Naive thymus-derived CD4-positive, alpha-beta T cell (primary cell): ENCODE results near the gene AFG3L2. TPM values are rescaled to one million over a fixed set of nuclear protein-coding genes. Genes with fewer than 3 reads are reported as not detected.
A peak's percentile ranks its signal among the peaks of the same experiment; 100 is the strongest.

ENCODE experiments used
- ATAC-seq: fragments of 150-1000 bp; cut with Tn5 transposase; 2 replicates; pipeline ENCODE4 v1.10.0; 2021; ENCODE audit warnings: mild to moderate bottlenecking, moderate library complexity
- CTCF ChIA-PET: fragments of 350-600 bp; sonication (Branson Sonifier 250); formaldehyde crosslinking; loops from one replicate; lab custom pipeline; 2021; ENCODE audit warnings: antibody characterized with exemption; lab: Charles Lee
- POLR2A ChIA-PET: fragments of 350-600 bp; sonication (Branson Sonifier 250); formaldehyde crosslinking; loops from one replicate; lab custom pipeline; 2021; ENCODE audit warnings: antibody characterized with exemption, inconsistent platforms; lab: Charles Lee
- DNase-seq, 9 donors: peaks; one replicate each; pipeline versions ENCODE4 v3.0.0 to v3.0.0-alpha.2; 2020 to 2022; ENCODE audit warnings: mixed read lengths in 1 of 9
- H3K27ac ChIP-seq: one replicate; pipeline ENCODE4 v1.7.0; 2013; ENCODE audit warnings: mild to moderate bottlenecking, low read depth, low read length, moderate library complexity
- H3K27me3 ChIP-seq, 2 donors: one replicate each; pipeline ENCODE4 v1.7.0; 2013; ENCODE audit warnings: low read length in 2 of 2, mild to moderate bottlenecking in 2 of 2, moderate library complexity in 2 of 2; ENCODE audit not compliant: control insufficient read depth in 2 of 2, insufficient read depth in 2 of 2
- H3K36me3 ChIP-seq, 3 experiments: 1 replicate in 2 of 3; 2 replicates in 1 of 3; pipeline ENCODE4 v1.7.0; 2013; ENCODE audit warnings: low read length in 3 of 3, mild to moderate bottlenecking in 3 of 3, moderate library complexity in 1 of 3; ENCODE audit not compliant: insufficient read depth in 3 of 3, control insufficient read depth in 2 of 3
- H3K4me1 ChIP-seq, 2 donors: one replicate each; pipeline ENCODE4 v1.7.0; 2013; ENCODE audit warnings: low read length in 2 of 2, mild to moderate bottlenecking in 2 of 2, moderate library complexity in 1 of 2; ENCODE audit not compliant: control insufficient read depth in 2 of 2, insufficient read depth in 2 of 2
- H3K4me3 ChIP-seq: 2 replicates; pipeline ENCODE4 v1.7.0; 2013; ENCODE audit warnings: mild to moderate bottlenecking, low read length
- H3K9me3 ChIP-seq, 3 experiments: 1 replicate in 2 of 3; 2 replicates in 1 of 3; pipeline ENCODE4 v1.7.0; 2013; ENCODE audit warnings: low read length in 3 of 3; ENCODE audit not compliant: control insufficient read depth in 2 of 3
- H3K27ac Mint-ChIP-seq, 9 donors: one replicate each; pipeline ENCODE4 v1.8.0; 2020 to 2022; ENCODE audit warnings: mixed read lengths in 9 of 9, mild to moderate bottlenecking in 8 of 9, moderate library complexity in 5 of 9, inconsistent platforms in 2 of 9
- H3K27me3 Mint-ChIP-seq, 5 donors: one replicate each; pipeline ENCODE4 v1.8.0; 2021 to 2022; ENCODE audit warnings: mixed read lengths in 5 of 5, mild to moderate bottlenecking in 1 of 5
- H3K36me3 Mint-ChIP-seq, 5 donors: one replicate each; pipeline ENCODE4 v1.8.0; 2020 to 2022; ENCODE audit warnings: mixed read lengths in 5 of 5, mild to moderate bottlenecking in 3 of 5, inconsistent platforms in 1 of 5
- H3K4me1 Mint-ChIP-seq, 7 donors: one replicate each; pipeline ENCODE4 v1.8.0; 2020 to 2022; ENCODE audit warnings: mixed read lengths in 7 of 7, mild to moderate bottlenecking in 3 of 7, inconsistent platforms in 1 of 7
- H3K4me3 Mint-ChIP-seq, 10 donors: one replicate each; pipeline ENCODE4 v1.8.0; 2020 to 2022; ENCODE audit warnings: mild to moderate bottlenecking in 10 of 10, mixed read lengths in 10 of 10, moderate library complexity in 6 of 10, inconsistent platforms in 2 of 10
- H3K9me3 Mint-ChIP-seq, 11 donors: one replicate each; pipeline ENCODE4 v1.8.0; 2020 to 2022; ENCODE audit warnings: mixed read lengths in 11 of 11, mild to moderate bottlenecking in 4 of 11, inconsistent platforms in 1 of 11, moderate library complexity in 1 of 11
- intact Hi-C, 2 donors: fragments of 100-400 bp; cut with micrococcal nuclease; formaldehyde crosslinking; loops; one replicate each; pipeline ENCODE4 v1.15.1; 2023
- polyA plus RNA-seq, 2 donors: library from polyadenylated mRNA; unstranded; fragments of 300-500 nt; fragmentation: Illumina TruSeq; gene quantifications; one replicate each; pipeline ENCODE4 v1.2.3, GENCODE V29; 2021
- total RNA-seq, 6 experiments: library from RNA in 5 of 6; stranded (reverse) in 5 of 6; gene quantifications; 1 replicate in 5 of 6; 2 replicates in 1 of 6; pipeline ENCODE4 v1.2.3 and lab custom pipeline; 2021 to 2026

Gene AFG3L2
- total and polyA plus RNA-seq, 7 experiments from 2014 or later, result 26.3 to 42.3 (median 32.0) TPM

- intact Hi-C loops, result loop anchor here in 1 of 2 donors (5.0 kb wide), 1 partner anchor 248 kb away; the partner anchor contains the start of gene SPIRE1
- no peak overlapping the region for H3K27ac Mint-ChIP-seq
- no peak for ATAC-seq
Measured at GRCh38 chr18:12409469-12409868, 32.4 kb upstream of the AFG3L2 start.

GRCh38 chr18:12408247-12408869 lies 31.3 kb upstream of the AFG3L2 start:
- POLR2A ChIA-PET, result interaction anchor here (1.1 kb wide), 1 partner anchor 31 kb away, joined by 3 read pairs; the partner anchor contains the start of gene AFG3L2
- Histone ChIP-seq H3K27me3 (no peaks in the 10 kb centered on the region), H3K9me3 (no peaks in the 10 kb centered on the region), H3K4me3 (no peak overlapping the region), H3K36me3 (no peaks in the 10 kb centered on the region), H3K4me1 (peaks cover 9 to 13% of the 10 kb centered on the region in 2 donors), H3K27ac (no peak overlapping the region)
- DNase-seq, result no peak
- peak overlapping the region; percentile 42 to 88 (median 62) for H3K4me3 Mint-ChIP-seq
- H3K27me3 Mint-ChIP-seq, result peaks cover 7 to 41% (median 25%) of the 10 kb centered on the region in 5 donors
- H3K36me3 Mint-ChIP-seq, result no peaks in the 10 kb centered on the region
- no peaks in the 10 kb centered on the region for H3K9me3 Mint-ChIP-seq
- ATAC-seq, result no peak
- H3K27ac Mint-ChIP-seq, result peak overlapping the region in 4 of 9 donors; percentile 18 to 65 (median 40)
- CTCF ChIA-PET, result interaction anchor here (0.6 kb wide), 1 partner anchor 43 kb away, joined by 6 read pairs; no protein-coding TSS in a partner anchor
- intact Hi-C loops, result loop anchor here in 1 of 2 donors (5.0 kb wide), 1 partner anchor 249 kb away; the partner anchor contains the start of gene SPIRE1
- H3K4me1 Mint-ChIP-seq, result peaks cover 10 to 30% (median 25%) of the 10 kb centered on the region in 7 donors

More at GRCh38 chr18:12409469-12409868, 32.4 kb upstream of the AFG3L2 start:
- ChIA-PET POLR2A (no interaction called here), CTCF (no interaction called here)
- no peaks in the 10 kb centered on the region for H3K9me3 Mint-ChIP-seq
- Histone ChIP-seq H3K27ac (no peak overlapping the region), H3K9me3 (no peaks in the 10 kb centered on the region), H3K36me3 (no peaks in the 10 kb centered on the region), H3K4me1 (peaks cover 9 to 13% of the 10 kb centered on the region in 2 donors), H3K27me3 (no peaks in the 10 kb centered on the region), H3K4me3 (no peak overlapping the region)
- H3K27me3 Mint-ChIP-seq, result peaks cover 0 to 30% (median 17%) of the 10 kb centered on the region in 5 donors
- peaks cover 10 to 29% (median 24%) of the 10 kb centered on the region in 7 donors for H3K4me1 Mint-ChIP-seq
- no peak overlapping the region for H3K4me3 Mint-ChIP-seq
- H3K36me3 Mint-ChIP-seq, result no peaks in the 10 kb centered on the region
- no peak for DNase-seq

- CTCF ChIA-PET, result no interaction called here
- Histone ChIP-seq H3K9me3 (no peaks in the 10 kb centered on the region), H3K4me3 (no peak overlapping the region), H3K27me3 (peaks cover 0 to 5% of the 10 kb centered on the region in 2 donors), H3K4me1 (peaks cover 9 to 13% of the 10 kb centered on the region in 2 donors), H3K36me3 (no peaks in the 10 kb centered on the region), H3K27ac (no peak overlapping the region)
- H3K4me1 Mint-ChIP-seq, result peaks cover 10 to 30% (median 25%) of the 10 kb centered on the region in 7 donors
- peaks cover 21 to 57% (median 38%) of the 10 kb centered on the region in 5 donors for H3K27me3 Mint-ChIP-seq
- DNase-seq (no peak), ATAC-seq (no peak)
- POLR2A ChIA-PET, result interaction anchor here (1.5 kb wide), 1 partner anchor 29 kb away, joined by 3 read pairs; the partner anchor contains the start of gene AFG3L2
- intact Hi-C loops, result loop anchor here (1.0 to 5.0 kb wide), 4 partner anchors 14 to 541 kb away; partner anchors contain the start of genes AFG3L2 (in 2 of the 2) and SPIRE1 (in 1 of the 2)
- peak overlapping the region; percentile 80 to 91 (median 86) for H3K4me3 Mint-ChIP-seq
- no peaks in the 10 kb centered on the region for H3K9me3 Mint-ChIP-seq
- no peaks in the 10 kb centered on the region for H3K36me3 Mint-ChIP-seq
- peak overlapping the region in 1 of 9 donors; percentile 12 for H3K27ac Mint-ChIP-seq
Measured at GRCh38 chr18:12406371-12407111, 29.5 kb upstream of the AFG3L2 start.

GRCh38 chr18:12405066-12405465 lies 28.0 kb upstream of the AFG3L2 start:
- no peaks in the 10 kb centered on the region for H3K9me3 Mint-ChIP-seq
- Histone ChIP-seq H3K4me1 (peaks cover 9 to 13% of the 10 kb centered on the region in 2 donors), H3K27me3 (peaks cover 0 to 5% of the 10 kb centered on the region in 2 donors), H3K36me3 (no peaks in the 10 kb centered on the region), H3K4me3 (no peak overlapping the region), H3K9me3 (no peaks in the 10 kb centered on the region), H3K27ac (no peak overlapping the region)
- H3K36me3 Mint-ChIP-seq, result no peaks in the 10 kb centered on the region
- CTCF ChIA-PET, result no interaction called here
- ATAC-seq (no peak), DNase-seq (no peak)
- POLR2A ChIA-PET, result interaction anchor here (0.6 kb wide), 1 partner anchor 190 kb away, joined by 3 read pairs; no protein-coding TSS in a partner anchor
- H3K4me1 Mint-ChIP-seq, result peaks cover 10 to 30% (median 25%) of the 10 kb centered on the region in 7 donors
- peaks cover 26 to 61% (median 38%) of the 10 kb centered on the region in 5 donors for H3K27me3 Mint-ChIP-seq
- H3K4me3 Mint-ChIP-seq, result peak overlapping the region in 3 of 10 donors; percentile 6 to 88 (median 55)
- intact Hi-C loops, result loop anchor here in 1 of 2 donors (5.0 kb wide), 1 partner anchor 252 kb away; the partner anchor contains the start of gene SPIRE1
- H3K27ac Mint-ChIP-seq, result peak overlapping the region in 1 of 9 donors; percentile 10

GRCh38 chr18:12403601-12404506 lies 26.8 kb upstream of the AFG3L2 start:
- Histone ChIP-seq H3K36me3 (no peaks in the 10 kb centered on the region), H3K9me3 (no peaks in the 10 kb centered on the region), H3K27ac (no peak overlapping the region), H3K27me3 (peaks cover 0 to 5% of the 10 kb centered on the region in 2 donors), H3K4me1 (peaks cover 9 to 13% of the 10 kb centered on the region in 2 donors), H3K4me3 (no peak overlapping the region)
- Mint-ChIP-seq H3K27ac (peak overlapping the region in 1 of 9 donors; percentile 24), H3K9me3 (no peaks in the 10 kb centered on the region), H3K4me3 (no peak overlapping the region), H3K4me1 (peaks cover 10 to 29% (median 24%) of the 10 kb centered on the region in 7 donors), H3K36me3 (no peaks in the 10 kb centered on the region), H3K27me3 (peaks cover 36 to 62% (median 44%) of the 10 kb centered on the region in 5 donors)
- intact Hi-C loops, result no loop called here
- CTCF ChIA-PET, result interaction anchor here (1.1 kb wide), 1 partner anchor 12 kb away, joined by 3 read pairs; no protein-coding TSS in a partner anchor
- ATAC-seq (no peak), DNase-seq (no peak)
- POLR2A ChIA-PET, result no interaction called here
